GM23338 (cell line): ENCODE measurements around the gene TBC1D9B. TPM values are rescaled to one million over a fixed set of nuclear protein-coding genes. Genes with fewer than 3 reads are reported as not detected.

Experiments
- CREB1 ChIP-seq: fragments of 250-450 bp; sonication (Bioruptor Pico); IDR thresholded peaks from 2 replicates; pipeline ENCODE4 v1.5.0; 2020; ENCODE audit warnings: low read depth, mild to moderate bottlenecking, moderate library complexity
- EZH2 ChIP-seq: fragments of 200-600 bp; sonication (generic); IDR thresholded peaks from one replicate; pipeline ENCODE4 v1.8.0; 2017; ENCODE audit warnings: antibody characterized with exemption, mild to moderate bottlenecking, low read depth; ENCODE audit not compliant: unreplicated experiment
- JUNB ChIP-seq: IDR thresholded peaks from one replicate; pipeline ENCODE4 v1.6.1; 2016; ENCODE audit warnings: antibody characterized with exemption; ENCODE audit not compliant: unreplicated experiment
- POLR2AphosphoS5 ChIP-seq: IDR thresholded peaks from 2 replicates; pipeline ENCODE4 v1.6.1; 2016; ENCODE audit warnings: antibody characterized with exemption, low read depth
- REST ChIP-seq: IDR thresholded peaks from one replicate; pipeline ENCODE4 v1.6.1; 2018; ENCODE audit warnings: antibody characterized with exemption; ENCODE audit not compliant: unreplicated experiment
- ZNF462 ChIP-seq: fragments of 250-450 bp; sonication (Bioruptor Pico); IDR thresholded peaks from 2 replicates; pipeline ENCODE4 v1.5.0; 2020; ENCODE audit warnings: mild to moderate bottlenecking, moderate library complexity
- polyA plus RNA-seq: library from polyadenylated mRNA; unstranded; fragments of >200 nt; fragmentation: Nextera tagmentation; extraction: Ambion mirVana; gene quantifications from 2 replicates; pipeline ENCODE4 v1.2.1, GENCODE V29; 2016
- total RNA-seq: library from RNA; depleted of rRNA; stranded (reverse); fragments of >200 nt; shearing (Covaris generic); gene quantifications from 2 replicates; pipeline ENCODE4 v1.2.3, GENCODE V29; 2014
- TF ChIP-seq, protein P1 (sequence below): IDR thresholded peaks from 2 replicates; pipeline ENCODE4 v1.6.1; 2016; ENCODE audit warnings: antibody characterized with exemption

TBC1D9B gene
- total and polyA plus RNA-seq, 2 experiments from 2014 or later: 19.0 to 38.0 TPM

GRCh38 chr5:179815491-179816249 is 92.0 kb downstream of the TBC1D9B start (continued):
- TF ChIP-seq ZNF462 (CRISPR knock-in tag) (no peak), EZH2 (no peak), POLR2AphosphoS5 (no peak), CREB1 (CRISPR knock-in tag) (no peak), JUNB (no peak), REST (no peak)
- TF ChIP-seq, protein P1, sequence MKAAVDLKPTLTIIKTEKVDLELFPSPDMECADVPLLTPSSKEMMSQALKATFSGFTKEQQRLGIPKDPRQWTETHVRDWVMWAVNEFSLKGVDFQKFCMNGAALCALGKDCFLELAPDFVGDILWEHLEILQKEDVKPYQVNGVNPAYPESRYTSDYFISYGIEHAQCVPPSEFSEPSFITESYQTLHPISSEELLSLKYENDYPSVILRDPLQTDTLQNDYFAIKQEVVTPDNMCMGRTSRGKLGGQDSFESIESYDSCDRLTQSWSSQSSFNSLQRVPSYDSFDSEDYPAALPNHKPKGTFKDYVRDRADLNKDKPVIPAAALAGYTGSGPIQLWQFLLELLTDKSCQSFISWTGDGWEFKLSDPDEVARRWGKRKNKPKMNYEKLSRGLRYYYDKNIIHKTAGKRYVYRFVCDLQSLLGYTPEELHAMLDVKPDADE: no peak
